Brain microvascular endothelial cell (primary cell): Measurements from ENCODE around the gene ACP1.

Source experiments
- DNase-seq: peaks from one replicate; pipeline ENCODE4 v3.0.0-alpha.2; 2020
- H3K27ac ChIP-seq: fragments of 250-450 bp; sonication (Bioruptor Pico); 2 replicates; pipeline ENCODE4 v1.5.1; 2020; ENCODE audit warnings: mild to moderate bottlenecking, moderate library complexity
- H3K27me3 ChIP-seq: fragments of 250-450 bp; sonication (Bioruptor Pico); replicated peaks from 2 replicates; pipeline ENCODE4 v1.5.1; 2020; ENCODE audit warnings: mild to moderate bottlenecking
- H3K36me3 ChIP-seq: fragments of 250-450 bp; sonication (Bioruptor Pico); replicated peaks from 2 replicates; pipeline ENCODE4 v1.5.1; 2020; ENCODE audit warnings: mild to moderate bottlenecking
- H3K4me3 ChIP-seq: 2 replicates; pipeline ENCODE4 v1.5.1; 2011; ENCODE audit warnings: low read depth, mild to moderate bottlenecking, control low read depth, low read length, moderate library complexity
- CTCF ChIP-seq: IDR thresholded peaks from 2 replicates; pipeline ENCODE4 v1.5.1; 2011; ENCODE audit warnings: low read depth, mild to moderate bottlenecking, moderate library complexity, low read length, control low read depth, inconsistent platforms; ENCODE audit errors: missing control alignments
- in situ Hi-C: cut with HindIII; loops from 2 replicates; pipeline ENCODE4 v1.10.0; 2017; ENCODE audit warnings: low sequenced_read_pairs, low pct_ligation_motif_present

The ACP1 gene

GRCh38 chr2:252001-252602, 12.6 kb upstream of the ACP1 start:
- no peak overlapping the region for H3K4me3 ChIP-seq

GRCh38 chr2:253202-253638, 11.5 kb upstream of the ACP1 start:
- no peak for DNase-seq
- Histone ChIP-seq H3K27me3 (no peaks in the 10 kb centered on the region), H3K4me3 (no peak overlapping the region), H3K36me3 (peaks cover 3% of the 10 kb centered on the region), H3K27ac (no peak overlapping the region)
- no peak for TF ChIP-seq CTCF
- in situ Hi-C loops = no loop called here

More at GRCh38 chr2:252001-252602, 12.6 kb upstream of the ACP1 start:
- TF ChIP-seq CTCF = no peak
- in situ Hi-C loops = no loop called here
- DNase-seq = no peak
- Histone ChIP-seq H3K27me3 (no peaks in the 10 kb centered on the region), H3K36me3 (peaks cover 3% of the 10 kb centered on the region), H3K27ac (no peak overlapping the region)

GRCh38 chr2:254241-254640, 10.5 kb upstream of the ACP1 start:
- TF ChIP-seq CTCF = no peak
- Histone ChIP-seq H3K27ac (no peak overlapping the region), H3K36me3 (peaks cover 3% of the 10 kb centered on the region), H3K4me3 (no peak overlapping the region), H3K27me3 (no peaks in the 10 kb centered on the region)
- no peak for DNase-seq
- in situ Hi-C loops = no loop called here

DNA sequence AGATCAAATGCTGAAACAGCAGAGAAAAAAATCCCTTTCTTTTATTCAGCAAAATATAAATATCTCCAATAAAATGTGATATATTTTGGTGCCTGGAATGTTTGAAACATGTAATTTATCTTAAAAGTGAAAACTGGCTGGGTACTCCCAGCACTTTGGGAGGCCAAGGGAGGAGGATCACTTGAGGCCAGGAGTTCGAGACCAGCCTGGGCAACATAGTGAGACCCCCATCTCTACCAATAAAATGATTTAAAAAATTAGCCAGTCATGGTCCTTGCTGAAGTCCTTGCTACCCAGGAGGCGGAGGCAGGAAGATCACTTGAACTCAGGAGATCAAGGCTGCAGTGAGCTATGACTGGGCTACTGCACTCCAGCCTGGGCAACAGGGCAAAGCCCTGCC, 9.6 kb upstream of the ACP1 start:
- H3K27ac ChIP-seq = no peak overlapping the region
- H3K4me3 ChIP-seq = no peak overlapping the region
- H3K36me3 ChIP-seq = no peaks in the 10 kb centered on the region
- no peaks in the 10 kb centered on the region for H3K27me3 ChIP-seq
- in situ Hi-C loops = no loop called here
- TF ChIP-seq CTCF = no peak
- no peak for DNase-seq

DNA sequence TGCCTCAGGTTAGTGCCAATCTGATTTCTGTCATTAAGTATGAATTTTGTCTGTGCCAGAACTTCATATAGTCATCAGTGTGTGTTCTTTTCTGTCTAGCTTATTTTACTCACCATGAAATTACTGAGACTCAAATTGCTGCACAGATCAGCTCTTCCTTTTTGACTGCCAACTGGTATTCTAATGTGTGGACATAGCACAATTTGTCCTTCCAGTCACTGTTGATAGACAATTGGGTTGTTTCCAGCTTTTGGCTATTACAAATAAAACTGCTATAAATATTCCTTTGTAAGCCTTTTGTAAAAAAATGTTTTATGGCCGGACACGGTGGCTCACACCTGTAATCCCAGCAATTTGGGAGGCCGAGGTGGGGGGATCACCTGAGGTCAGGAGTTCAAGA, 8.7 kb upstream of the ACP1 start:
- H3K27ac ChIP-seq = no peak overlapping the region
- TF ChIP-seq CTCF = no peak
- H3K36me3 ChIP-seq = no peaks in the 10 kb centered on the region
- no peak for DNase-seq
- H3K27me3 ChIP-seq = no peaks in the 10 kb centered on the region
- no peak overlapping the region for H3K4me3 ChIP-seq
- in situ Hi-C loops = no loop called here

- H3K4me3 ChIP-seq = no peak overlapping the region
- H3K27me3 ChIP-seq = no peaks in the 10 kb centered on the region
- H3K36me3 ChIP-seq = no peaks in the 10 kb centered on the region
- no peak for DNase-seq
- in situ Hi-C loops = no loop called here
- H3K27ac ChIP-seq = no peak overlapping the region
- TF ChIP-seq CTCF = no peak
Observed at GRCh38 chr2:257429-257828, 7.3 kb upstream of the ACP1 start.
